ENCODE results near the gene IL20RB.
"Not testable (repeated sequence)": the region's sequence is repeated elsewhere in the genome, so short reads cannot be mapped to it uniquely, and the experiment has no call there.

IL20RB gene

DNA sequence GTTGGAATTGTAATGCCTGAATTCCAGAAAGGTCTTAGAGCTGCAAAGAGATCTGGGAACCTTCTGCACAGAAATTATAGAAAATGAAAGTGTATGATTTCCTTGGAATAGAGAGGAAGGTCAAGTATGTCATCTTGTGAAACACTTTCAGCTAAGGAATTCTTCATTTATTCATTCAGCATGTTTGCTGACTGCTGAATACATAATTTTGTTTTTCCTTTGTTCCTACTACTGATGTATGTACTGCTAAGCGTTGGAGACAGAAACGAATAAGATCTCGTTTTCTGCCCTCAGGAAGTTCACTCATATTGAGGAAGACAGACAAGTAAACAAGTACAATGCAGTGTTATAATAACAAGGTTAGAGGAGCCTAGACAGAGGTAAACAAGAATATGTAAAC, 14.3 kb upstream of the IL20RB start:
- no peak for DNase-seq (ENCODE audit: extremely low read depth in 1 of 2, low read depth in 1 of 2)

DNA sequence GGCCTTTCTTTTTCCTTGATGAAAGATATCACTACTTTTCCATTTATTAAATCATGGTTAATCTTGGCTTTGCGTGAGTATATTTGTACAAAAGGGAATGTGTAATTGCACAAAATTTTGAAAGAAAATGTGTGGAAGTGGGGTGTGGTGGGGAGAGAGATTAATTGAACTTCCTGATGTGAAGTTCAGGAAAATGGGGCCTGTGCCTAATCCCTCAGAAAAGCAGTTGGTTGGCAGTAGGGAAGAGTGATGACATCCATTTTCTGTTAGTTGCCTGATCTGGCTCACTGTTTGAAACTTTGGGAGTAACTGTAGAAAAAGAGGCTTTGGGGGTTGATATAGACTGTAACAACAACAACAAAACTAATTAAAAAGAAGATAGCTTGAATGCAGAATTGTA, 10.8 kb upstream of the IL20RB start:
- DNase-seq (ENCODE audit: extremely low read depth in 1 of 2, low read depth in 1 of 2), result no peak

DNA sequence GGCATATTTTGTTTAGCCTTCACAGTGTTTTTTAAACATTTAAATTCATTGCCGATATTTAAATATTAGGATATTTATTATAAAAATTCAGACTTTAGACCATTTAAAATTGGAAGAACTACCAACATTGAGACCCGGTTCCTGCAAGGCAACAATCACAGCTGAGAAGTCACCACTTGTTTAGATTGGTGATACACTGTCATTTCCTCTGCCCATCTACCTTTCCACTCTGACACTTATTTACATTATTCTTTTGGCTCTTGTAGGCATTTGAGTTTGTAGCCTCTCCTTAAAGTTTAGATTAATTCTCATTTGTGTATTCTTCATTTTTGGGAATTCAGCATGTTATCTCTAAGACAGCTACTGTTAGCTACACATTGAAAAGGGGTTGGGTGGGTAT, 10.3 kb upstream of the IL20RB start:
- DNase-seq (ENCODE audit: extremely low read depth in 1 of 2, low read depth in 1 of 2), result no peak

DNA sequence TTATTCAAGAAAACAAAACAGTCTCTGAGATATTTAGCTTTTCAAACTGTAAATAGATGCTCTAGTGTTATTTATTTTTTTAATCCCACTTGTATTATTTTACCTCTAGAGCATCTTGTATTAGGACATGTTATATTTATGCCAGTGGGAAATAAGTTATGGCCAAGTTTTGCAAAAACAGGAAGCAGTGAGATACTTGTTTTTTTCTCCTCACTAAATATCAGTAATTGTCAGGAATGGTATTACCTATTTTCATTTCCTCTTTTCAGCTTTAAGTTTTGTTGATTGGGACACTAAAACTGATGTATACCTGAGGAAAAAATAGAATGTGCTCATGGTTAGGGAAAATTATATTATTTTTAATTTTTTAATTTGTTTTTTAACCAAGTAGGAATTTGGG, 8.6 kb upstream of the IL20RB start:
- no peak for DNase-seq (ENCODE audit: extremely low read depth in 1 of 2, low read depth in 1 of 2)

DNA sequence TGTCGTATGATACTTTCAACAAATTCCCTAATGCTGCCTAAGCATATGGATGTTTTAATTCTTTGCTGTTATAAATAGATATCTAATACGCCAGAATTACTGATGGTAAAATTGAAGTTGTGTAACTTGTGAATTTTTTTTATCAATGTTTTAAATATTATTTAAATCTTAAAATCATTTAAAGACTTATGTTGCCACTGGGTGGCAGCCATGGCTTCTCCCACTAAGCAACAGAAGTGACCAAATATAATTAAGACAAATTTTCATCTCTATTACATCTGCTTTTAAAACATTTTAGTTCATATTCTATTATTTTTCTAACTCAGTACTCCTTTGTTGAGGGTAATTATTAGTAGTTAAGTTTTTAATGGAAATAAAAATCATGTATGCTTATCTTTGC, 8.1 kb upstream of the IL20RB start:
- no peak for DNase-seq (ENCODE audit: extremely low read depth in 1 of 2, low read depth in 1 of 2)

DNA sequence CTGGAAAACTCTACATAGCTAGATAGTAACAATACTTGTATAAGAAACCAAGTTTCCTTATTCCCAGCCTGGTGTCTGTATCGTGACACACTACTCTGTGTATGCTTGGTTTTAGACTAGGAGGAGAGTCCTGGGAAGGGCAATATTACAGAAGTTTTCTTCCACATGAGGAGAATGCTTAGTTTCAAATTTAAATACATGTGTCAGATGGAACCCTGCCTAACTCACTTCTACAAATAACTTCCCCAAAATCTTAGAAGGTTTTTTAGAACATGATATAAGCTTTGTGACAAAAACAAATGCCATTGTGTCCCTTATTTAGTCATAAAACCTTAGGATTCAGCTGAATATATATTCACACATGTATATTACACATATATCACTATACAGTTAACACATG, 7.2 kb upstream of the IL20RB start:
- DNase-seq (ENCODE audit: extremely low read depth in 1 of 2, low read depth in 1 of 2), result no peak

DNA sequence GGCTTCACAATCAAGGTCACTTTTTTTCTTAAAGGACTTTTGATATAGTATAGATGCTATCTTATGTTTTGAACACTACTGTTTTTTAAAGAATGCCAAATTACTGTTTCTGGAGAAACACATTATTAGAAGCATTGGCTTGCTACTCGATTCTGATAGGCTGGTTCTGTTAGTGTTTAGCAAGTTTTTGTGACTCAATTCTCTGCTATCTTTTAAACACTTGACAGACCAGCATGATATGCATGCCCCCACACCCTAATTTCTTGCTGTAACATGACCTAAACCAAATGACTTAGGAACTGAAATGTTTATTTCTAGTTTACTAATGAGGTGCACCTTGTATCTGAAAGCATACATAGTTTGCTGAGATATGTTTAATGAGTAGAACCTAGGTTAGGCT, 5.5 kb upstream of the IL20RB start:
- no peak for DNase-seq (ENCODE audit: extremely low read depth in 1 of 2, low read depth in 1 of 2)

DNA sequence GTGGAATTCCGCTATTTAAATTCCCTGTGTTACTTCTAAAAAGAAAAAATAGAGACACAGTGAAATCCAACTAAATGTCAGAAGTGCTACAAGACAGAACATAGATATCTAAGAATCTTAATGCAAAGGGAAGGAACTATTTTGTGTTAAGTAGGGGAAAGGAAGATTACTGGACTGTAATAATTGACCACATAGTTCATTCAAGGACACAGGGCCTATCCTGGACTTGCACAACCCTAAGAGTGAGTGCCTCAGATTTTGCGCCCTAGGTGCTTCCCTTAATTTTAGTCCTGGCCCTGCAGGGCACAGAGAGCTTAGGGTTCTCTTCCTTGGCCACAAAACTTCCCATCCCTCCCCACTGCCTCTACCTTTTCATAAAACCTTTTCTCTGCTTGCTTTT, 3.5 kb upstream of the IL20RB start:
- no peak for DNase-seq (ENCODE audit: extremely low read depth in 1 of 2, low read depth in 1 of 2)

DNA sequence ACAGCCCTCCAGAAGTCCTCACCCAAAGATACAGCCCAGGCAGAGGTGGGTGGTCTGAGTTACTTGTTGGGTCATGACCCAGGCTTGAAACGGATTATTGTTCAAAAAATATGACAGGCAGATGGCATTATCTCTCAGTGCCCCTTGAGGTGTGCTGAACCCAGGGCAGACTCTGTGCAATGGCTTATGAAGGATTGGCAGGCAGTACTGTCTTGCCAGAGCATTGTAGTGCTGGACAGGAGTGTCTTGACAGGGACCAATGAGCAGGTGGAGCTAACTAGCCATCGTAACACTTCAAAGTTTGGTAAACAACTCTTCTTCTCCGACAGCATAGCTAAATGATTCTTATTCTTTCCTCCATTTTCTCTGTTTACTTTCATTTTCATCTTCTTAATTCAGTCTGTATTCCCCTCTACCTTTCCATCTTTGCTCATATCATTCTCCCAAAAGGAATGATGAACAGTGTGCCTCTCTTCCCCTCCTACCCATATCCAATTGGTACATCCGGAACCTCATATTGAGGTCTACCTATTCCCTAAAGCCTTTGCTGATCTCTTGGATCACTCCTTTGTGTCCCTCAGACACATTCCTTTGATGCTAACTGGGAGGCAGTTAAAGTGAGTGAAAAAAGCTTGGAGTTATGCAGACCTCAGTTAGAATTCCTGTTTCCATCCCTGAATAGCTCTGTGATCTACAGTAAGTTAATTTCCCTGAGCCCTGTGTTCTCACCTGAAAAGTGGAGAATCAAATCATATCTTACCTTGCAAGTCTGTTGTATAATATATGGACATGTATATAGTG, 2.6 kb upstream of the IL20RB start:
- no peak for DNase-seq (ENCODE audit: extremely low read depth in 1 of 2, low read depth in 1 of 2)

DNA sequence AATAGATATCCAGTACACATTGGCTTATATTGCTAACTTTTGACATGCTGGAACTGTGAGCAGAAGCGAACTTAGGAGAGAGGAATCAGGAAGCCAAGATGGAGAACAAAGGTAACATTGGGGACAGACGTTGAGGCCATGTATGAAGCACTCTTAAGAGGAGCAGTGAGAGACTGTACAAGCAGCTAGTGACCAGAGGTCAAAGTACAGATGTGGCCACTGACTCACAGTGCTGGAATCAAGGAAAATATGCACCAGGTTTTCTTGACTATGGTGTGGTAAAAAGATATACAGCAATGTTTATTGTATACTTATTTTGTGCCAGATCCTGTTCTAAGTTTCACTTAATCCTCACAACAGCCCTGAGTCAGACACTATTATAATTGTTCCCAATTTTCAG, 2.0 kb upstream of the IL20RB start:
- DNase-seq (ENCODE audit: extremely low read depth in 1 of 2, low read depth in 1 of 2), result no peak

DNA sequence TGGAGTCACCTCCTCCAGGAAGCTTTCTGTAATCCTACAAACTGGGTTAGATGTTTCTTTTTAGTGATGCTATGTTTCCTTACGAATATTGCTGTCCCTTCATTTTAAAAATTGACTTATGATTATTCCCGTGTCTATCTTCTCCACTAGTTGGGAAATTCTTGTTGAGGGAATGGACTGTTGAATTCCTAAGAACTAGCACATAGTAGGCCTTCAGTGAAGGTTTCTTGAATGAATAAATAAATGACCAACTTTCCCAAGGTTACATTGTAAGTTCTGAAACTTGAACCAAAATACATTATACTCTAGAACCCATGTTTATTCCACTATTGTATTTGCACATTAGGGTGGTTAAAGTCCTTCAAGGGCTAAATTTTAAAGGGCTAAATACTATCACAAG, 812 bp upstream of the IL20RB start:
- DNase-seq (ENCODE audit: extremely low read depth in 1 of 2, low read depth in 1 of 2), result no peak

DNA sequence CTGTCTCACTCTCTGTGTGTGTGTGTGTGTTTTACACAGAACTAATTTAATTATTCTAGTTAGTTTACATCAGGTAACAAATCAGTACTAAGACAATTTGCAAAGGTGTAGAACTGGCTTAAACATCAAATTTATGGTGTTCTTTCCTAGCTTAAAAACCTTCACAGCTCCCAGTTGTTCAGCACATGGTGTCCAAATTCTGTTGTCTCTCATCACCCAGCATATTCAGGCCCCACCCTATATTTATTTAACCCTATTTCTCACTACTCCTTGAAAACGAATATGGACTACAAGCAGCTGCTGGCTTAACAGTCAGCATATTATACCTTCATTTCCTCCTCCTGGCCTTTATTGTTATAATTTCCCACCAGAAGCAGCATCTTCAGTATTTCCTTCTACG, 1.2 kb downstream of the IL20RB start:
- DNase-seq (ENCODE audit: extremely low read depth in 1 of 2, low read depth in 1 of 2), result no peak

DNA sequence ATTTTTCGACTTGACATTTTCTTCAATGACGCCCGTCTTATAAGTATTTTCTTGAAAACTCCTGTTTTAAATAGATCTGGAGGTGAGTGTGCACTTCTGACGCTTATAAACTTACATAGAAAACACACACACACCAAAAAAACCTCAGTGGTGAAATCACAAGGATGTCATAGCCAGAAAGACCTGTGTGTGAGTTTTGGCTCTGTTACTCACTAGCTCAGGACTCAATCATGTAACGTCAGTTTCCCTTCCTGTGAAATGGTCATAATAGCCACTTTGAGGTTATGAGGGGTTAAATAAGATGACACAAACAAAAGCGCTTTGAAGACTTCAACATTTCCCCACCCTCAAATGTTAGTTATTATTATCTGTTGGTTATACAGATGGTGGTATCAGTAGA, 1.8 kb downstream of the IL20RB start:
- no peak for DNase-seq (ENCODE audit: extremely low read depth in 1 of 2, low read depth in 1 of 2)

DNA sequence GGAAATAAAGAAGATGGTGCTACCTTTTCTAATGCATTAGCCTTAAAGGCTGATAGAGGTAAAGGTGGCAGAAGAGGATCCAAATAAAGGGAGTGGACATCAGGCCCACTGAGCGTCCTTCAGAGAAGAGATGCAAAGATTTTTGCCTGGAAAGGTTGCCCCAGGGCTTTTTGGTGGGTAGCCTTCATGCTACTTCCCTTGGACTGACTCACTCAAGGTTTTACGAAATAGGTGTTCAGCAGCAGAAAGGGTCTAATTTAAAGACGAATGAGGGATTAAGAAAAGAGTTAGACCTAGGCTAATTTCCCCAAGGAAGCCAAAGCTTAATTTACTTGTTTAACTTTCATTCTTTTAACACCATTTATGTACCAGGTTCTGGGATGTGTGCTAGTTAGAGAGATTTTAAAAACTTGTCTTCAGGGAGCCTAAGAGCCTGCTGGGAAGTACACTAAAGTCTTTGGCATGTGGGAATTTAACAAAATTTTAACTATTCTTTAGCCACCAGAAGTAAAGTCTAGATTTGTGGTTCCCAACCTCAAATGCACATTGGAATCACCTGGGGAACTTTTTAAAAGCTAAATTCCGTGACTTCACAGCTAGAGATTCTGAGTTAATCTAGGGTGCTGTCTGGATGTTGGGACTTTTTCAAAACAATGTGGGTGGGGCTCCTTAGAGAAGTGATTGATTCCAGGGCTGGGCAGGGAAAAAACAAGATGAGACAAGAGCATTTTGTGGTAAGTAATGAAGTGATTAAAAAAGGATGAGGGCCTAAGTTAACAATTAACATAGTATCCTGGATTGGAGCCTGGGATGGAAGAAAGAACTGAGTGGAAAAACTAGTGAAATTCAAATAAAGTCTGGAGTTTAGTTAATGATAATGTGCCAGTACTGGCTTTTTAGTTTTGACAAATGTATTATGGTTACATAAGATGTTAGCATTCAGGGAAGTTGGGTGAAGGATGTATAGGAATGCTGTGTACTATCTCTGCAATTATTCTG, 3.4 kb downstream of the IL20RB start:
- DNase-seq (ENCODE audit: extremely low read depth in 1 of 2, low read depth in 1 of 2), result no peak

DNA sequence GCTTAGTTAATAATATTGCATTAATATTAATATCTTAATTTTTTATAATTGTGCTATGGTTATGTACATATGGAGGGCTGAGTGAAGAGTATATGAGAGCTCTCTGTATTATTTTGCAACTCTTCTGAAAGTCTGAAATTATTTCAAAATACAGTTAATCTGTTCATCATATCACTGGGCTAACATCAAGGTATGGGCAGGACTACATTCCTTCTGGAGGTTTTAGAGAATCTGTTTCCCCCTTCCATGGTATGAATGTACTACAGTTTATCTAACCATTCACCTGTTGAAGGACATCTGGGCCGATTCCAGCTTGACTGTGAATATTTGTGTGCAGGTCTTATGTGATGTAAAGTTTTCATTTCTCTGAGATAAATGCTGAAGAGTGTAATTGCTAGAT, 5.1 kb downstream of the IL20RB start:
- DNase-seq (ENCODE audit: extremely low read depth in 1 of 2, low read depth in 1 of 2), result no peak

DNA sequence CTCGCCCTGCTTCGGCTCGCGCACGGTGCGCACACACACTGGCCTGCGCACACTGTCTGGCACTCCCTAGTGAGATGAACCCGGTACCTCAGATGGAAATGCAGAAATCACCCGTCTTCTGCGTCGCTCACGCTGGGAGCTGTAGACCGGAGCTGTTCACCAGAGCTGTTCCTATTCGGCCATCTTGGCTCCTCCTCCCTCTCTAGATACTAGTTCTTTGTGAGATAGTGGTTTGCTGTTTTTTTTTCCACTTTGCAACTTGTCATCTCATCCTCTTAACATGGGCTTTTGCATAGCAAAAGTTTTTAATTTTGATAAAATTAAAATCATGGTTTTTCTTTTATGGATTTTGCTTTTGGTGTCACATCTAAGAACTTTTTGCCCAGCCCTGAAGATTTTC, 11.8 kb downstream of the IL20RB start:
- DNase-seq (ENCODE audit: extremely low read depth in 1 of 2, low read depth in 1 of 2), result not testable (repeated sequence)

DNA sequence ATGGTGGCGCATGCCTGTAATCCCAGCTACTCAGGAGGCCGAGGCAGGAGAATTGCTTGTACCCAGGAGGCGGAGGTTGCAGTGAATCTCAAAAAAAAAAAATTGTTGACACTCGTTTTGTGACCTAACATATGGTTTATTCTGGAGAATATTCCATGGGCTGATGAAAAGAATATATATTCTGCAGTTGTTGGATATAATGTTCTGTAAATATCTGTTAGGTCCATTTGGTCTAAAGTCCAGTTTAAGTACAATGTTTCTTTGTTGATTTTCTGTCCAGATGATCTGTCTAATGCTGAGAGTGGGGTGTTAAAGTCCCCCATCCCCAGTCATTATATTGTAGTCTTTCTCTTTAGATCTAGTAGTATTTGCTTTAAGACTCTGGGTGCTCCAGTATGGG, 15.6 kb downstream of the IL20RB start:
- no peak for DNase-seq (ENCODE audit: extremely low read depth in 1 of 2, low read depth in 1 of 2)

DNA sequence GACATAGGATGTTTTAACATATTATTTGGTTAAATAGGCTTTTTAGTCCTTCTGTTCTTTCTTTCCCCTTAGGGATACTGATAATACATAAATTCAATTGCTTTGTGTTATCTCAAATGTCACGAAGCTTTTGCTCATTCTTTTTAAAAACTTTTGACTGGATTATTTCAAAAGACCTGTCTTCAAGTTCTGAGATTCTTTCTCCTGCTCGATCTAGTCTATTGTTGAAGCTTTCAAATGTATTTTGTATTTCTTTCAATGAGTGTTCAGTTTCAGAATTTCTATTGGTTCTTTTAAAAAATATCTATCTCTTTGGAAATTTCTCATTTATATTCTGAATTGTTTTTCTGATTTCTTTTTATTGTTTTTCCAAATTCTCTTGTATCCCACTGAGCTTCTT, 16.9 kb downstream of the IL20RB start:
- no peak for DNase-seq (ENCODE audit: extremely low read depth in 1 of 2, low read depth in 1 of 2)

DNA sequence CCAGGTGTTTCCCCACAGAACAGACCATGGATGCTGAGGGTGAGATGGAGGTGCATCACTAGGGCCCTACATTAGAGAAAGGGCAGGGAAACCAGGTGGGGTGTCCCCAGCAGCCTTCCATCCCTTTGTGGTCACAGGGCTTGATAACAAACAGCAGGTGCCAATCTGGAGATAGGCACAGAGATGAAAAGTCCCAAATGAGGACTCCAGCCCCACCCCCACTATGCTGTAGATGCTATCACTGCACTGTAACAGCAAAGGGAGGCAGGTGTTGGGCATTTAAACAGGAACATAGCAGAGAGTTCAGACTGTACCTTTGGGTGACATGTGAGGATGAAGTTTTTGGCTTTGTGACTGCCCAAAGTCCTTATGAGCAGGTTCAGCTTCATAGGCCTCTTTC, 21.4 kb downstream of the IL20RB start:
- no peak for DNase-seq (ENCODE audit: extremely low read depth in 1 of 2, low read depth in 1 of 2)

DNA sequence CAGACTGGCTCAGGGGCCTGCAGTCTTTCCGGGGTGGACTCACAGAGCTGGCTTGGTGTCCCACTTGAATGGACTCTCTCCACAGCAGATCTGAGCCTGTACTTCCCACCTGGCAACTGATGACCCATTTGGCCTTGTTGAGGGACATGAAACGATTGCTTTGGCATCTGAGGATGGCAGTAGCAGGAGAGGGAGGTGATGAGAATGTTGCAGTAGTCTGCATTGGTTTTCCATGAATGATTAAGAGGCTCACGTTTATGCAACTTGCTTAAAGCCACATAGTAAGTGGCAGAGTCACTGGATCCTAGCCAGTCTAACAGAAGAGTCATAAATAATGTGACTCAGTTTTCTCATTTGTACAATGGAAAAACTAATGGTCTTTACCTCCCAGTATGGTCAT, 21.9 kb downstream of the IL20RB start:
- no peak for DNase-seq (ENCODE audit: extremely low read depth in 1 of 2, low read depth in 1 of 2)

DNA sequence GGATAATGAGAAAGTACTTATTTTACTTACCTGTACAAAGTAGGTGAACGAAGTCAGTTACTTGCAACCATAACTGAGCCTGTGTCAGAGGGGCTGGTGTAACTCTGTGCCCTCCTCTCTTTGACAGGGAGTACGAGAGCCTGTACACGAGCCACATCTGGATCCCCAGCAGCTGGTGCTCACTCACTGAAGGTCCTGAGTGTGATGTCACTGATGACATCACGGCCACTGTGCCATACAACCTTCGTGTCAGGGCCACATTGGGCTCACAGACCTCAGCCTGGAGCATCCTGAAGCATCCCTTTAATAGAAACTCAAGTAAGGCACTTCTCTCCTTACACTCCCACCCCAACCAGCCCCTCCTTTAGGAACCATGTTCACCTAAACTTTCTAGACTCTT, 24.2 kb downstream of the IL20RB start:
- no peak for DNase-seq (ENCODE audit: extremely low read depth in 1 of 2, low read depth in 1 of 2)

DNA sequence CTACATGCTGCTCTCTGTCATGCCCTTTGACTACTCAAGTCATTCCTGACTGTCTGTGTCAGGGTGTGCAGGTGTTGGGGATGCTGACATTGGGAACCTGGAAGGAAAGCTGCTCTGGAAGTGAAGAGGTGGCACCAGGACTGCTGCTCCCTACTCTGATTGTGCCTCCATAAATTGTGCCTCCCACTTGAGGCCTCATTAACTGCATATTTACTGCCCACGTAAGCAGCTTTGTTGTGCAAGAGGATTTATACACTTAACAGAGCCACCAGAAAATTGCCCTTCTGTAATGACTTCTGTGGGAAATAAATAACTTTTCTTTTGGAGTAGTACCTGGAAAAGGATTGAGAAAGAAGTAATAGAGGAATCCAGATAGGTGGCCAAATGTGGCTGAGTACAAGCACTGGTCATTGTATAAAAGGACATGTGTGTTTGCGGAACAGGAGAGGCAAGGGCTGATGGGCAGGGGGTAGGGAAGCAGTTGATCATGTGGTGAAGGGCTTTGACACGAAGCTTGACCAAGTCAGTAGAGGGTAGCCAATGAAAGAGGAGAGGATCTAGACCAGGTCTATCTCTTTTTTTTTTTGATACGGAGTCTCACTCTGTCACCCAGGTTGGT, 24.8 kb downstream of the IL20RB start:
- no peak for DNase-seq (ENCODE audit: extremely low read depth in 1 of 2, low read depth in 1 of 2)

Measured in stimulated activated CD8-positive, alpha-beta memory T cell treated with anti-CD3 and anti-CD28 coated beads, Interleukin-7, amount 100 ng/mL, for 48 hours (primary cell).